GM12878 (cell line): ENCODE measurements around the gene SCNM1.
A peak's percentile ranks its signal among the peaks of the same experiment; 100 is the strongest.

Experiments used
- CTCF ChIP-seq, 3 experiments: IDR thresholded peaks in 2 of 3; conservative IDR thresholded peaks in 1 of 3; 2 replicates each; pipeline ENCODE4 v1.5.1; 2011; ENCODE audit warnings: low read depth in 3 of 3, low read length in 3 of 3, mild to moderate bottlenecking in 3 of 3, control low read depth in 2 of 3, moderate library complexity in 2 of 3, inconsistent platforms in 1 of 3, mixed read lengths in 1 of 3; ENCODE audit not compliant: control insufficient read depth in 2 of 3, insufficient read depth in 1 of 3; ENCODE audit errors: extremely low read depth in 1 of 3
- E2F4 ChIP-seq: IDR thresholded peaks from 2 replicates; pipeline ENCODE4 v1.6.1; 2012; ENCODE audit warnings: low read depth, low read length, improper control_type of control experiment
- MYC ChIP-seq: IDR thresholded peaks from 2 replicates; pipeline ENCODE4 v1.6.1; 2011; ENCODE audit warnings: mild to moderate bottlenecking, low read length, moderate library complexity, inconsistent platforms; ENCODE audit not compliant: insufficient read depth, insufficient replicate concordance, insufficient read length, severe bottlenecking
- PAX8 ChIP-seq: fragments of 450-650 bp; IDR thresholded peaks from 2 replicates; pipeline ENCODE4 v1.6.1; 2017; ENCODE audit warnings: mild to moderate bottlenecking, moderate library complexity
- POLR2A ChIP-seq: IDR thresholded peaks from 2 replicates; pipeline ENCODE4 v1.6.1; 2011; ENCODE audit warnings: low read depth, mild to moderate bottlenecking, low read length
- SP1 ChIP-seq: IDR thresholded peaks from one replicate; pipeline ENCODE4 v1.6.1; 2011; ENCODE audit warnings: low read depth, low read length

GRCh38 chr1:151165738-151166504, at the start of gene SCNM1, which contains the start of gene LYSMD1:
- TF ChIP-seq MYC, result no peak
- TF ChIP-seq PAX8, result no peak
- no peak for TF ChIP-seq CTCF (IDR thresholded peaks at IDR 0.05 in 2 of 3, conservative IDR thresholded peaks at IDR 0.05 in 1 of 3; ENCODE audit: control insufficient read depth in 2 of 3, extremely low read depth in 1 of 3, insufficient read depth in 1 of 3, low read depth in 3 of 3, low read length in 3 of 3)
- peak; percentile 83 for TF ChIP-seq POLR2A
- no peak; the same call in 1 of the 2 replicates for TF ChIP-seq E2F4
- TF ChIP-seq SP1, result peak; percentile 79
